IMR-90 (cell line): Measurements from ENCODE around the gene OSBPL3. TPM values are rescaled to one million over a fixed set of nuclear protein-coding genes. Genes with fewer than 3 reads are reported as not detected.

Experiments
- ATAC-seq: fragments of 200-7000 bp; cut with Tn5 transposase; 2 replicates; pipeline ENCODE4 v1.9.1; 2020; ENCODE audit warnings: low read depth, mild to moderate bottlenecking, moderate library complexity
- BruUV-seq: library from RNA; stranded (reverse); fragments of 400-500 nt; replicated peaks from 2 replicates; lab custom pipeline; 2021; lab: Mats Ljungman, UMichigan
- CTCF ChIA-PET: fragments of 300-600 bp; formaldehyde crosslinking; extraction: SDS; loops from one replicate; lab custom pipeline; 2021; ENCODE audit warnings: antibody characterized with exemption; lab: Yijun Ruan, JAX
- POLR2A ChIA-PET: fragments of 300-600 bp; sonication (Branson Sonifier 250); formaldehyde crosslinking; loops from one replicate; lab custom pipeline; 2022; ENCODE audit warnings: antibody characterized with exemption; ENCODE audit not compliant: unreplicated experiment; lab: Charles Lee
- DNase-seq: peaks from one replicate; pipeline ENCODE4 v3.0.0; 2013
- H2AFZ ChIP-seq: replicated peaks from 2 replicates; pipeline ENCODE3; 2013; ENCODE audit warnings: low read length, mild to moderate bottlenecking; ENCODE audit not compliant: poor library complexity
- H2AK5ac ChIP-seq: 2 replicates; pipeline ENCODE4 v1.6.1; 2013; ENCODE audit warnings: low read depth, low read length, inconsistent platforms
- H2AK9ac ChIP-seq: replicated peaks from 2 replicates; pipeline ENCODE3; 2013; ENCODE audit warnings: mild to moderate bottlenecking, low read depth, low read length, moderate library complexity; ENCODE audit not compliant: poor library complexity
- H2BK120ac ChIP-seq: 2 replicates; pipeline ENCODE4 v1.6.1; 2013; ENCODE audit warnings: low read depth, low read length, inconsistent platforms
- H2BK15ac ChIP-seq: 3 replicates; pipeline ENCODE4 v1.6.1; 2013; ENCODE audit warnings: low read depth, low read length, inconsistent platforms
- H2BK20ac ChIP-seq: 2 replicates; pipeline ENCODE4 v1.6.1; 2013; ENCODE audit warnings: low read depth, mild to moderate bottlenecking, inconsistent platforms, low read length, moderate library complexity
- H2BK5ac ChIP-seq: 2 replicates; pipeline ENCODE4 v1.6.1; 2013; ENCODE audit warnings: mild to moderate bottlenecking, low read depth, low read length, inconsistent platforms; ENCODE audit not compliant: poor library complexity, severe bottlenecking
- H3K14ac ChIP-seq: replicated peaks from 2 replicates; pipeline ENCODE4 v1.6.1; 2013; ENCODE audit warnings: low read depth, low read length, inconsistent platforms
- H3K18ac ChIP-seq: 2 replicates; pipeline ENCODE4 v1.6.1; 2013; ENCODE audit warnings: low read depth, low read length, control low read depth
- H3K23ac ChIP-seq: 2 replicates; pipeline ENCODE4 v1.6.1; 2013; ENCODE audit warnings: low read depth, low read length, inconsistent platforms
- H3K27ac ChIP-seq: 2 replicates; pipeline ENCODE4 v1.5.1; 2013; ENCODE audit warnings: mild to moderate bottlenecking, control low read depth, low read length; ENCODE audit not compliant: insufficient read depth
- H3K27me3 ChIP-seq: 2 replicates; pipeline ENCODE4 v1.6.1; 2013; ENCODE audit warnings: low read length; ENCODE audit not compliant: control insufficient read depth, insufficient read depth
- H3K36me3 ChIP-seq: 2 replicates; pipeline ENCODE4 v1.6.1; 2013; ENCODE audit warnings: low read length, mixed read lengths; ENCODE audit not compliant: control insufficient read depth, insufficient read depth
- H3K4ac ChIP-seq: 2 replicates; pipeline ENCODE4 v1.6.1; 2013; ENCODE audit warnings: low read depth, low read length, inconsistent platforms
- H3K4me1 ChIP-seq: 2 replicates; pipeline ENCODE4 v1.6.1; 2013; ENCODE audit warnings: low read length, mixed read lengths; ENCODE audit not compliant: control insufficient read depth, insufficient read depth
- H3K4me2 ChIP-seq: 2 replicates; pipeline ENCODE4 v1.6.1; 2013; ENCODE audit warnings: low read depth, mild to moderate bottlenecking, control low read depth, low read length, moderate library complexity
- H3K4me3 ChIP-seq: 2 replicates; pipeline ENCODE4 v1.5.1; 2013; ENCODE audit warnings: low read depth, mild to moderate bottlenecking, control low read depth, low read length, moderate library complexity; ENCODE audit not compliant: insufficient read depth
- H3K56ac ChIP-seq: 2 replicates; pipeline ENCODE4 v1.6.1; 2013; ENCODE audit warnings: low read length, inconsistent platforms; ENCODE audit not compliant: insufficient read depth; ENCODE audit errors: extremely low read depth
- H3K79me1 ChIP-seq, 2 experiments: 2 replicates each; pipeline ENCODE4 v1.6.1; 2013; ENCODE audit warnings: low read length in 2 of 2, inconsistent platforms in 1 of 2, low read depth in 1 of 2
- H3K9ac ChIP-seq: 2 replicates; pipeline ENCODE4 v1.6.1; 2013; ENCODE audit warnings: low read depth, low read length, control low read depth
- H3K9me1 ChIP-seq: 2 replicates; pipeline ENCODE4 v1.6.1; 2013; ENCODE audit warnings: low read length, inconsistent platforms; ENCODE audit not compliant: insufficient read depth
- H3K9me3 ChIP-seq: 2 replicates; pipeline ENCODE4 v1.6.1; 2013; ENCODE audit warnings: low read length; ENCODE audit not compliant: control insufficient read depth, insufficient read depth
- H4K20me1 ChIP-seq: 2 replicates; pipeline ENCODE4 v1.6.1; 2013; ENCODE audit warnings: low read length, inconsistent platforms; ENCODE audit not compliant: insufficient read depth
- H4K5ac ChIP-seq: 2 replicates; pipeline ENCODE4 v1.6.1; 2013; ENCODE audit warnings: mild to moderate bottlenecking, low read depth, low read length, control low read depth
- H4K8ac ChIP-seq, 2 experiments: 2 replicates each; pipeline ENCODE4 v1.6.1; 2013; ENCODE audit warnings: low read depth in 2 of 2, low read length in 2 of 2, control low read depth in 1 of 2, inconsistent platforms in 1 of 2
- H4K91ac ChIP-seq: 2 replicates; pipeline ENCODE4 v1.6.1; 2013; ENCODE audit warnings: low read depth, low read length, inconsistent platforms; ENCODE audit not compliant: insufficient read depth
- BHLHE40 ChIP-seq: fragments of 150-350 bp; IDR thresholded peaks from 2 replicates; pipeline ENCODE4 v1.6.1; 2016; ENCODE audit warnings: mild to moderate bottlenecking, low read depth, low read length
- CEBPB ChIP-seq: IDR thresholded peaks from 2 replicates; pipeline ENCODE4 v1.6.1; 2012; ENCODE audit warnings: low read depth, low read length, improper control_type of control experiment
- FOS ChIP-seq: fragments of 150-350 bp; IDR thresholded peaks from 2 replicates; pipeline ENCODE4 v1.6.1; 2016; ENCODE audit warnings: low read depth, low read length
- MAFK ChIP-seq: IDR thresholded peaks from 2 replicates; pipeline ENCODE4 v1.6.1; 2012; ENCODE audit warnings: low read depth, low read length, improper control_type of control experiment
- MXI1 ChIP-seq: IDR thresholded peaks from 2 replicates; pipeline ENCODE4 v1.6.1; 2012; ENCODE audit warnings: low read depth, mild to moderate bottlenecking, low read length, moderate library complexity, borderline replicate concordance
- RCOR1 ChIP-seq: IDR thresholded peaks from 2 replicates; pipeline ENCODE4 v1.6.1; 2012; ENCODE audit warnings: mild to moderate bottlenecking, low read length, improper control_type of control experiment; ENCODE audit not compliant: insufficient replicate concordance
- RFX5 ChIP-seq: IDR thresholded peaks from 2 replicates; pipeline ENCODE4 v1.8.0; 2012; ENCODE audit warnings: low read depth, mild to moderate bottlenecking, low read length, moderate library complexity
- SMC3 ChIP-seq: fragments of 150-350 bp; IDR thresholded peaks from 2 replicates; pipeline ENCODE4 v1.6.1; 2016; ENCODE audit warnings: low read depth, mild to moderate bottlenecking, antibody characterized with exemption, low read length, moderate library complexity
- WGBS, 2 experiments: methylation state at CpG; one replicate each; pipeline versions ENCODE4 v1.1.5 to v1.1.7; 2013; ENCODE audit warnings: missing lambda C conversion rate in 2 of 2; ENCODE audit not compliant: insufficient read length in 1 of 2; ENCODE audit errors: extremely low coverage in 2 of 2; 5-methylcytosine and 5-hydroxymethylcytosine counted together
- dilution Hi-C: fragments of 300-500 bp; cut with HindIII; formaldehyde crosslinking; loops from one replicate; pipeline ENCODE4 v1.14.3; 2018; ENCODE audit warnings: low sequenced_read_pairs; ENCODE audit not compliant: unreplicated experiment
- in situ Hi-C: fragments of 300-500 bp; cut with MboI; formaldehyde crosslinking; loops from 3 replicates; pipeline ENCODE4 v1.14.3; 2019; ENCODE audit warnings: low sequenced_read_pairs, inconsistent platforms, mixed read lengths
- intact Hi-C: fragments of 100-400 bp; cut with micrococcal nuclease; formaldehyde crosslinking; loops from 2 replicates; pipeline ENCODE4 v1.10.0; 2022
- polyA plus RNA-seq, 3 experiments: library from polyadenylated mRNA; depleted of rRNA; stranded (reverse); fragments of >200 nt; gene quantifications; 2 replicates each; pipeline ENCODE4 v1.2.3, GENCODE V29; 2012; ENCODE audit warnings: low replicate concordance in 1 of 3
- total RNA-seq: library from RNA; depleted of rRNA; stranded (reverse); fragments of >200 nt; gene quantifications from 2 replicates; pipeline ENCODE4 v1.2.3, GENCODE V29; 2012

The OSBPL3 gene
- total and polyA plus RNA-seq, 2 of the 4 experiments (the other 2 are of a cell fraction): 18.0 to 29.9 TPM

GRCh38 chr7:24797270-24797669 is 182.7 kb downstream of the OSBPL3 start:
- Histone ChIP-seq H3K4me3 (no peak overlapping the region), H3K18ac (no peak overlapping the region), H3K4ac (no peak overlapping the region), H2AK5ac (no peak overlapping the region), H4K91ac (no peak overlapping the region), H2AFZ (no peak overlapping the region), H3K9me3 (no peaks in the 10 kb centered on the region), H3K36me3 (peaks cover 6% of the 10 kb centered on the region; the same call in 1 of the 2 replicates), H3K4me1 (peaks cover 2% of the 10 kb centered on the region; the same call in 1 of the 2 replicates), H3K23ac (no peak overlapping the region), H4K8ac (no peak overlapping the region), H3K27me3 (no peaks in the 10 kb centered on the region), H2BK120ac (no peak overlapping the region), H3K27ac (no peak overlapping the region), H4K5ac (no peak overlapping the region), H2BK5ac (no peak overlapping the region), H2BK20ac (no peak overlapping the region), H3K4me2 (no peak overlapping the region), H4K20me1 (no peaks in the 10 kb centered on the region), H2AK9ac (no peak overlapping the region), H3K79me1 (no peaks in the 10 kb centered on the region), H3K56ac (no peak overlapping the region), H2BK15ac (no peak overlapping the region), H3K9ac (no peak overlapping the region), H3K9me1 (no peaks in the 10 kb centered on the region), H3K14ac (no peak overlapping the region)
- intact Hi-C loops: no loop called here
- dilution Hi-C loops: no loop called here
- ATAC-seq (no peak), DNase-seq (no peak)
- 100% methylated on average over 2 of the region's 4 CpGs; no CpG with 5 or more reads in 1 of the 2 experiments for WGBS, 2 experiments
- TF ChIP-seq CEBPB (no peak), BHLHE40 (no peak), FOS (no peak), RCOR1 (no peak), MAFK (no peak), RFX5 (no peak), MXI1 (no peak), SMC3 (no peak)
- BruUV-seq: no TSS peak
- in situ Hi-C loops: no loop called here
- POLR2A ChIA-PET: no interaction called here
- CTCF ChIA-PET: interaction anchor here (1.0 kb wide), 1 partner anchor 301 kb away, joined by 3 read pairs; no protein-coding TSS in a partner anchor
